Activated CD8-positive, alpha-beta T cell treated with anti-CD3 and anti-CD28 coated beads for 36 hours (primary cell): ENCODE results near the gene USP28. TPM values are rescaled to one million over a fixed set of nuclear protein-coding genes. Genes with fewer than 3 reads are reported as not detected.

Source experiments
- ATAC-seq: fragments of 200-7000 bp; cut with Tn5 transposase; one replicate; pipeline ENCODE4 v1.10.0; 2021; ENCODE audit warnings: mild to moderate bottlenecking, moderate library complexity
- CTCF ChIA-PET: fragments of 350-600 bp; sonication (Branson Sonifier 250); formaldehyde crosslinking; loops from one replicate; lab custom pipeline; 2021; ENCODE audit warnings: antibody characterized with exemption; lab: Charles Lee
- POLR2A ChIA-PET: fragments of 350-600 bp; sonication (Branson Sonifier 250); formaldehyde crosslinking; loops from one replicate; lab custom pipeline; 2021; ENCODE audit warnings: antibody characterized with exemption; lab: Charles Lee
- DNase-seq: peaks from one replicate; pipeline ENCODE4 v3.0.0-alpha.2; 2020
- H3K27ac Mint-ChIP-seq: one replicate; pipeline ENCODE4 v1.8.0; 2021; ENCODE audit warnings: mild to moderate bottlenecking, mixed read lengths
- H3K27me3 Mint-ChIP-seq: one replicate; pipeline ENCODE4 v1.8.0; 2021; ENCODE audit warnings: mixed read lengths
- H3K36me3 Mint-ChIP-seq: one replicate; pipeline ENCODE4 v1.8.0; 2021; ENCODE audit warnings: low read depth, mixed read lengths
- H3K4me1 Mint-ChIP-seq: one replicate; pipeline ENCODE4 v1.8.0; 2021; ENCODE audit warnings: low read depth, mixed read lengths
- H3K4me3 Mint-ChIP-seq: one replicate; pipeline ENCODE4 v1.8.0; 2021; ENCODE audit warnings: mild to moderate bottlenecking, moderate library complexity, mixed read lengths
- H3K9me3 Mint-ChIP-seq: one replicate; pipeline ENCODE4 v1.8.0; 2021; ENCODE audit warnings: mixed read lengths
- intact Hi-C: fragments of 100-400 bp; cut with micrococcal nuclease; formaldehyde crosslinking; loops from one replicate; pipeline ENCODE4 v1.10.0; 2022
- total RNA-seq, 2 experiments: library from RNA; stranded (reverse); gene quantifications; one replicate each; pipeline ENCODE4 v1.2.3, GENCODE V29; 2021
- TF ChIP-seq, protein P1 (sequence below): fragments of 200-600 bp; IDR thresholded peaks from one replicate; pipeline ENCODE4 v1.8.0; 2022; ENCODE audit warnings: antibody characterized with exemption, mild to moderate bottlenecking

USP28 gene
- total RNA-seq, 2 experiments from 2014 or later, result 40.3 to 41.9 TPM

DNA sequence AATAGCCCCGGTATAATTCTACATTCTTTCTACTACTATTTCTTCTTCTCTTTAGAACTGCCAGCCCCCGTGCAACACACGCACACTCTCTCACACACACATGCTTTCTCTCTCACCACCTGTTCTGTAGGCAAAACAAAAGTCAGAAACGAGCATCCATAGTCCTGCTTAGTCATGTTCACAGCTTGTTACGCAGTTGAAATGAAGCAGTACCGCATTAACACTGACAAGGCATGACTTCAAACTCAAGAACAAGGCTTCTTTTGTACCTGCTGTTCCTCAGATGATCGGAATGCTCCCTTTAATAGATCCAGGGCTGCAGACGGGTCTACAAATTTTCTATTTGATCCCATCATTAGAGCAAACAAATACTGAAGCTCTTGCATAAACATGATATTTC, 42.2 kb downstream of the USP28 start:
- Mint-ChIP-seq H3K4me3 (no peak overlapping the region), H3K27ac (no peak overlapping the region), H3K36me3 (peaks cover 6% of the 10 kb centered on the region), H3K9me3 (no peaks in the 10 kb centered on the region), H3K27me3 (no peaks in the 10 kb centered on the region), H3K4me1 (no peaks in the 10 kb centered on the region)
- POLR2A ChIA-PET, result no interaction called here
- CTCF ChIA-PET, result interaction anchor here (1.1 kb wide), 1 partner anchor 37 kb away, joined by 3 read pairs; no protein-coding TSS in a partner anchor
- TF ChIP-seq, protein P1, sequence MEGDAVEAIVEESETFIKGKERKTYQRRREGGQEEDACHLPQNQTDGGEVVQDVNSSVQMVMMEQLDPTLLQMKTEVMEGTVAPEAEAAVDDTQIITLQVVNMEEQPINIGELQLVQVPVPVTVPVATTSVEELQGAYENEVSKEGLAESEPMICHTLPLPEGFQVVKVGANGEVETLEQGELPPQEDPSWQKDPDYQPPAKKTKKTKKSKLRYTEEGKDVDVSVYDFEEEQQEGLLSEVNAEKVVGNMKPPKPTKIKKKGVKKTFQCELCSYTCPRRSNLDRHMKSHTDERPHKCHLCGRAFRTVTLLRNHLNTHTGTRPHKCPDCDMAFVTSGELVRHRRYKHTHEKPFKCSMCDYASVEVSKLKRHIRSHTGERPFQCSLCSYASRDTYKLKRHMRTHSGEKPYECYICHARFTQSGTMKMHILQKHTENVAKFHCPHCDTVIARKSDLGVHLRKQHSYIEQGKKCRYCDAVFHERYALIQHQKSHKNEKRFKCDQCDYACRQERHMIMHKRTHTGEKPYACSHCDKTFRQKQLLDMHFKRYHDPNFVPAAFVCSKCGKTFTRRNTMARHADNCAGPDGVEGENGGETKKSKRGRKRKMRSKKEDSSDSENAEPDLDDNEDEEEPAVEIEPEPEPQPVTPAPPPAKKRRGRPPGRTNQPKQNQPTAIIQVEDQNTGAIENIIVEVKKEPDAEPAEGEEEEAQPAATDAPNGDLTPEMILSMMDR, result no peak
- DNase-seq, result no peak
- ATAC-seq, result no peak
- intact Hi-C loops, result no loop called here

DNA sequence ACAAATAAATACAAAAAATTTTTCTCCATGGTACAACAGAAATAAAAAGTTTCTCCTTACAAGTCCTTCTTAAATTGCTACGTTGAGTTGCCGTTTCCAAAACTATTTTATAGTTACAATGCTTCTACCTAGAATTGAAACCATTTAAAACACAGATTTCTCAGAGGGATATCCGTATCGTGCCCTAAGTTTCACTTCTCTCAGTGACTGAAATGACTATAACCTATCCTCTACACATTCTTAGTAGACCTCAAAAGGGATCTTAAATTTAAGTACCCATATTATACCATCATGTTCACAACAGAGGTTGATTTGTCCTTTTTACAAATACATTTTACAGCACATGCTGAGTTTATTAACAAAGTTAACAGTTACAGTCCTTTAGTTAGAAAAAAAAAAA, 44.1 kb downstream of the USP28 start:
- H3K4me3 Mint-ChIP-seq, result no peak overlapping the region
- H3K4me1 Mint-ChIP-seq, result no peaks in the 10 kb centered on the region
- DNase-seq, result no peak
- POLR2A ChIA-PET, result no interaction called here
- CTCF ChIA-PET, result interaction anchor here (1.5 kb wide), 1 partner anchor 27 kb away, joined by 3 read pairs; no protein-coding TSS in a partner anchor
- H3K9me3 Mint-ChIP-seq, result no peaks in the 10 kb centered on the region
- no peak for ATAC-seq
- H3K36me3 Mint-ChIP-seq, result peaks cover 15% of the 10 kb centered on the region
- no peak overlapping the region for H3K27ac Mint-ChIP-seq
- intact Hi-C loops, result no loop called here
- TF ChIP-seq, protein P1, result no peak
- H3K27me3 Mint-ChIP-seq, result no peaks in the 10 kb centered on the region

DNA sequence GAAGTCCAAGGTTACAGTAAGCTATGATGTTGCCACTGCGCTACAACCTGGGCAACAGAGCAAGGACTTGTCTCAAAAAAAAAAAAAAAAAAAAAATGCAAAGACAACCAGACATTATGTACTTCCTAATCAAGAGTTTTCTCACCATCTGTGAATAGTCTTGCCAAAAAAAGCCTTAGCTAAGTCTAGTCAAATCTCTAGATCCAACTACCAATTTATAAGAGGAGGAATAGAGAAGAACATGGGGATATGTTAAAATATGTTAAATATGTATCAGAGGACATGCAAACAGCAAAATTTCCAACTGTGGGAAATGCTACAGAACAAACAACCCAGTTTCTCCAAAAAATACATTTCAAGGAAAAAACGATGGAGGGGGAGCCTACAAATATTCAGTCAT, 45.6 kb downstream of the USP28 start:
- ChIA-PET POLR2A (no interaction called here), CTCF (no interaction called here)
- no peak overlapping the region for H3K27ac Mint-ChIP-seq
- H3K27me3 Mint-ChIP-seq, result no peaks in the 10 kb centered on the region
- H3K4me3 Mint-ChIP-seq, result no peak overlapping the region
- DNase-seq (no peak), ATAC-seq (no peak)
- no peaks in the 10 kb centered on the region for H3K9me3 Mint-ChIP-seq
- intact Hi-C loops, result no loop called here
- TF ChIP-seq, protein P1, result no peak
- H3K4me1 Mint-ChIP-seq, result no peaks in the 10 kb centered on the region
- H3K36me3 Mint-ChIP-seq, result peaks cover 25% of the 10 kb centered on the region

DNA sequence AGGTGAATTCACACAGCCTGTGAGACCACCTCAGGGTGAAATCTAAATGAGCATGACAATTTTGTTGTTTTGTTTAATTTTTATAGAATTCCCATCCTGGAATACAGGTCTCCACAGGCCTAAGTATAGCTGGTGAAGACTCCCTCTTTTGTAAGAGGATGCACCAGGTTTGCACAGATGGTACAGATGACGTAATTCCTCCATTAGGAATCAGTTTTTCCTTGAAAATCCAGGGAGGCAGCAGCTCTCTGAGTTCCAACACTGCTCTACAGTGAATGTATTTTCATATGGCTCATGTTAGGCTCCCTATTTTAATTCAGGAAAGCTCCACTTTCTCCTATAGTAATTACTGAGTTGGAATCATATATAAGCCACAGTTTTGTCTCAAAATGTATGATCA, 47.2 kb downstream of the USP28 start:
- CTCF ChIA-PET, result no interaction called here
- TF ChIP-seq, protein P1, result no peak
- POLR2A ChIA-PET, result no interaction called here

DNA sequence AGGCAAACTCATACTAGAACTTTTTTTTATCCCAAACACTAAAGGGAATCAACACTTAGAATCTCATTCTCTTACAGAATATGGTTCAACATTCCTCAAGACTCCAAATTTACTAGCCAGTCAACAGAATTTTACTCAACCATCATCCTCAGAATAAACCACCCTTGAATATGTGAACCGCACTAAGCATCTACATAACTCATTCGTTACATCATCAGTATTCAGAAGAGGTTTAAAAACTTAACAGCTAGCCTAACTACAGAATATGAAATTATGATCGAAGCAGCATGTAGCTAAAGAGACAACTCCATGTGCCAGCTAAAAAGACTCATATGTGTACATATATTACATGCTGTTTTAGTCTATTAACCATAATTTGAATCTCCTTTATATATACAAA, 47.9 kb downstream of the USP28 start:
- TF ChIP-seq, protein P1, result no peak
- ChIA-PET CTCF (no interaction called here), POLR2A (no interaction called here)
- DNase-seq (no peak), ATAC-seq (no peak)
- Mint-ChIP-seq H3K4me1 (no peaks in the 10 kb centered on the region), H3K27ac (no peak overlapping the region), H3K27me3 (no peaks in the 10 kb centered on the region), H3K36me3 (peaks cover 32% of the 10 kb centered on the region), H3K4me3 (no peak overlapping the region), H3K9me3 (no peaks in the 10 kb centered on the region)
- intact Hi-C loops, result no loop called here

More for the DNA sequence above, 47.2 kb downstream of the USP28 start:
- intact Hi-C loops, result no loop called here
- Mint-ChIP-seq H3K4me1 (no peaks in the 10 kb centered on the region), H3K9me3 (no peaks in the 10 kb centered on the region), H3K4me3 (no peak overlapping the region), H3K27ac (no peak overlapping the region), H3K36me3 (peaks cover 25% of the 10 kb centered on the region), H3K27me3 (no peaks in the 10 kb centered on the region)
- ATAC-seq (no peak), DNase-seq (no peak)
